Measurements from ENCODE around the gene RNU11.

GRCh38 chr1:28601696-28602095 is 46.7 kb upstream of the RNU11 start:
- no peak for TF ChIP-seq MAZ (IDR thresholded peaks at IDR 0.05; ENCODE audit: borderline replicate concordance, low read depth, low read length)
- no peak for TF ChIP-seq CHD1 (IDR thresholded peaks at IDR 0.05; ENCODE audit: low read depth, low read length)
- no peak for TF ChIP-seq ELK1 (IDR thresholded peaks at IDR 0.05; ENCODE audit: borderline replicate concordance, low read depth, low read length)
- no peak for TF ChIP-seq CTCF (conservative IDR thresholded peaks at IDR 0.05; ENCODE audit: low read depth, low read length)
- no peak for TF ChIP-seq MXI1 (IDR thresholded peaks at IDR 0.05; ENCODE audit: borderline replicate concordance, low read depth, low read length)
- TF ChIP-seq MAFK (IDR thresholded peaks at IDR 0.05; ENCODE audit: low read depth, low read length), result no peak
- no peak for TF ChIP-seq POLR2A (IDR thresholded peaks at IDR 0.05; ENCODE audit: low read depth, low read length)
- no peak for TF ChIP-seq RAD21 (IDR thresholded peaks at IDR 0.05; ENCODE audit: low read length)
- TF ChIP-seq USF2 (IDR thresholded peaks at IDR 0.05; ENCODE audit: low read depth, low read length), result no peak
- TF ChIP-seq BHLHE40 (IDR thresholded peaks at IDR 0.05; ENCODE audit: low read depth, low read length), result peak; percentile 54; the same call in 1 of the 2 replicates
- TF ChIP-seq RFX5 (IDR thresholded peaks at IDR 0.05; ENCODE audit: low read depth, low read length), result no peak
- no peak for TF ChIP-seq SMC3 (IDR thresholded peaks at IDR 0.05; ENCODE audit: low read depth, low read length)
